Renal cortex interstitium (tissue), 11 donors: ENCODE data around the gene MICU2. TPM values are rescaled to one million over a fixed set of nuclear protein-coding genes. Genes with fewer than 3 reads are reported as not detected.
A peak's percentile ranks its signal among the peaks of the same experiment; 100 is the strongest.

ENCODE experiments used
- DNase-seq, 11 donors: peaks; one replicate each; pipeline ENCODE4 v3.0.0-alpha.2; 2013; ENCODE audit warnings: low read depth in 9 of 11, low spot score in 4 of 11; ENCODE audit errors: extremely low read depth in 1 of 11
- polyA plus RNA-seq, 3 donors: library from polyadenylated mRNA; unstranded; fragments of 120-200 nt; gene quantifications; one replicate each; pipeline ENCODE4 v1.2.1, GENCODE V29; 2013; ENCODE audit not compliant: insufficient read length in 3 of 3

The MICU2 gene
- polyA plus RNA-seq, 3 donors = 92.3 to 114 (median 107) TPM

- DNase-seq = peak in 1 of 11 donors; percentile 3
Measured at GRCh38 chr13:21530656-21531055, 73.3 kb downstream of the MICU2 start.

GRCh38 chr13:21529146-21529893 lies 74.7 kb downstream of the MICU2 start:
- DNase-seq = no peak

GRCh38 chr13:21528616-21529015 lies 75.4 kb downstream of the MICU2 start:
- DNase-seq = no peak

- peak in 1 of 11 donors; percentile 11 for DNase-seq
Measured at GRCh38 chr13:21526707-21527540, 77.0 kb downstream of the MICU2 start.

- DNase-seq = no peak
Measured at GRCh38 chr13:21522847-21523246, 81.1 kb downstream of the MICU2 start.

GRCh38 chr13:21522130-21522529 lies 81.8 kb downstream of the MICU2 start:
- no peak for DNase-seq

- no peak for DNase-seq
Measured at GRCh38 chr13:21518617-21519144, 85.3 kb downstream of the MICU2 start.

- no peak for DNase-seq
Measured at GRCh38 chr13:21517576-21517975, 86.4 kb downstream of the MICU2 start.

- no peak for DNase-seq
Measured at GRCh38 chr13:21516805-21517204, 87.2 kb downstream of the MICU2 start.

- DNase-seq = no peak
Measured at GRCh38 chr13:21511849-21512248, 92.1 kb downstream of the MICU2 start.

GRCh38 chr13:21504379-21504778 lies 99.6 kb downstream of the MICU2 start:
- DNase-seq = no peak

- no peak for DNase-seq
Measured at GRCh38 chr13:21501686-21502085, 102.3 kb downstream of the MICU2 start.

- no peak for DNase-seq
Measured at GRCh38 chr13:21486322-21486721, 117.6 kb downstream of the MICU2 start.

GRCh38 chr13:21483748-21484147 lies 120.2 kb downstream of the MICU2 start:
- no peak for DNase-seq

GRCh38 chr13:21481359-21481758 lies 122.6 kb downstream of the MICU2 start:
- DNase-seq = no peak

GRCh38 chr13:21478881-21479808 lies 124.8 kb downstream of the MICU2 start:
- DNase-seq = peak in 10 of 11 donors; percentile 46 to 86 (median 68)

- DNase-seq = peak in 10 of 11 donors; percentile 72 to 84 (median 80)
Measured at GRCh38 chr13:21476893-21477472, 127.0 kb downstream of the MICU2 start.

- no peak for DNase-seq
Measured at GRCh38 chr13:21475115-21475514, 128.9 kb downstream of the MICU2 start.

- DNase-seq = no peak
Measured at GRCh38 chr13:21470785-21471184, 133.2 kb downstream of the MICU2 start.
